ENCODE data around the gene RGS9BP. TPM values are rescaled to one million over a fixed set of nuclear protein-coding genes. Genes with fewer than 3 reads are reported as not detected.

RGS9BP gene
- total and polyA plus RNA-seq, 10 of the 15 experiments (the other 5 are each of a cell fraction or from before 2014, with no cell fraction given) = 0.01 to 0.10 (median 0.05) TPM; not detected in 6

DNA sequence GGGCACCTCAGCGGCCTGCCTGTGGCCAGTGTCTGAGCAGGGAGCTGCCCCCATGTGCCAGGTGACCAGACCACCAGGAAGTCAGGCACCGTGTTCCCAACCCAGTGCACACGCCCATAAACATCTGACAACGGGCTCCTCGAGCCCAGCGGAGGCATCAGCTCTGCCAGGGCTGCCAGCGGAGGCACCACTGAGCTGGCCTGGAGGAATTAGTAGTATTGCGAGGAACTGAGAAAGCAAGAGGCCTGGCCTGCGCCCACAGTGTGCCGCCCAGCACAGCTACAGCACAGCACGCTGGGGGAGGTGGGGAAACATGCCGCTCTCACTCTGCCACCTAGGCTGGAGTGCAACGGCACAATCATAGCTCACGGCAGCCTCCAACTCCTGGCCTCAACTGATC is 45.3 kb upstream of the RGS9BP start:
- CTCF ChIA-PET = interaction anchor here (0.6 kb wide), 1 partner anchor 334 kb away, joined by 5 read pairs; no protein-coding TSS in a partner anchor
- Histone ChIP-seq H3K27me3 (replicated peaks in 1 of 2; ENCODE audit: control insufficient read depth in 2 of 2, insufficient read depth in 2 of 2, low read length in 1 of 2) (no peaks in the 10 kb centered on the region), H4K20me1 (ENCODE audit: control insufficient read depth, insufficient read depth) (no peaks in the 10 kb centered on the region), H2AFZ (ENCODE audit: control insufficient read depth, low read depth, low read length) (no peak overlapping the region), H3K36me3 (ENCODE audit: control insufficient read depth in 2 of 2, insufficient read depth in 2 of 2, low read length in 1 of 2) (peaks cover 6 to 7% of the 10 kb centered on the region in 2 experiments), H3K79me2 (ENCODE audit: control insufficient read depth, insufficient read depth, low read length) (no peaks in the 10 kb centered on the region), H3K4me3 (no peak overlapping the region), H3K27ac (ENCODE audit: control insufficient read depth, insufficient read depth) (no peak overlapping the region), H3K4me2 (ENCODE audit: control insufficient read depth, insufficient read depth) (no peak overlapping the region), H3K9ac (ENCODE audit: control insufficient read depth, insufficient read depth, low read length) (no peak overlapping the region), H3K9me3 (replicated peaks; ENCODE audit: control insufficient read depth, insufficient read depth, low read length) (no peaks in the 10 kb centered on the region), H3K4me1 (ENCODE audit: control insufficient read depth, insufficient read depth, low read length) (no peaks in the 10 kb centered on the region)
- FAIRE-seq (no peak), DNase-seq (ENCODE audit: low read depth, low spot score) (no peak), ATAC-seq (no peak)
- RAD21 ChIA-PET (ENCODE audit: unreplicated experiment) = no interaction called here
- no TSS peak for BruUV-seq (replicated peaks)
- 85% methylated on average over 13 of the region's 14 CpGs for WGBS (ENCODE audit: insufficient coverage, insufficient replicate concordance, low lambda C conversion rate, missing lambda C conversion rate)
- intact Hi-C loops (cut with micrococcal nuclease; ENCODE audit: unreplicated experiment) = no loop called here
- POLR2A ChIA-PET = no interaction called here
- SMC1A ChIA-PET (ENCODE audit: uncharacterized antibody, unreplicated experiment) = no interaction called here
- TF ChIP-seq SMARCA5 (IDR thresholded peaks at IDR 0.05) (no peak), RUNX3 (IDR thresholded peaks at IDR 0.05; ENCODE audit: low read length) (no peak), TCF3 (IDR thresholded peaks at IDR 0.05; ENCODE audit: borderline replicate concordance, insufficient read depth, low read depth, low read length) (no peak), CHD1 (IDR thresholded peaks at IDR 0.05; ENCODE audit: low read depth, low read length) (no peak), SMC3 (IDR thresholded peaks at IDR 0.05; ENCODE audit: borderline replicate concordance, low read length) (no peak), CREM (IDR thresholded peaks at IDR 0.05; ENCODE audit: low read depth) (no peak), NRF1 (conservative IDR thresholded peaks at IDR 0.05; ENCODE audit: low read depth, low read length) (no peak), SREBF2 (IDR thresholded peaks at IDR 0.05; ENCODE audit: low read length) (no peak), NFYA (IDR thresholded peaks at IDR 0.05; ENCODE audit: borderline replicate concordance, low read depth, low read length) (no peak), HDGF (IDR thresholded peaks at IDR 0.05) (no peak), EP300 (IDR thresholded peaks at IDR 0.05; ENCODE audit: borderline replicate concordance in 1 of 2, control insufficient read depth in 1 of 2, low read depth in 2 of 2, low read length in 2 of 2) (no peak), MXI1 (IDR thresholded peaks at IDR 0.05; ENCODE audit: low read depth, low read length) (no peak), HDAC6 (IDR thresholded peaks at IDR 0.05; ENCODE audit: unreplicated experiment) (no peak), PML (IDR thresholded peaks at IDR 0.05; ENCODE audit: low read length) (no peak), MTA2 (IDR thresholded peaks at IDR 0.05; ENCODE audit: low read depth) (no peak), SUZ12 (IDR thresholded peaks at IDR 0.05; ENCODE audit: unreplicated experiment) (no peak), MYC (IDR thresholded peaks at IDR 0.05; ENCODE audit: insufficient read depth, insufficient read length, insufficient replicate concordance, low read length, severe bottlenecking) (no peak)
- TF ChIP-seq, protein P1, sequence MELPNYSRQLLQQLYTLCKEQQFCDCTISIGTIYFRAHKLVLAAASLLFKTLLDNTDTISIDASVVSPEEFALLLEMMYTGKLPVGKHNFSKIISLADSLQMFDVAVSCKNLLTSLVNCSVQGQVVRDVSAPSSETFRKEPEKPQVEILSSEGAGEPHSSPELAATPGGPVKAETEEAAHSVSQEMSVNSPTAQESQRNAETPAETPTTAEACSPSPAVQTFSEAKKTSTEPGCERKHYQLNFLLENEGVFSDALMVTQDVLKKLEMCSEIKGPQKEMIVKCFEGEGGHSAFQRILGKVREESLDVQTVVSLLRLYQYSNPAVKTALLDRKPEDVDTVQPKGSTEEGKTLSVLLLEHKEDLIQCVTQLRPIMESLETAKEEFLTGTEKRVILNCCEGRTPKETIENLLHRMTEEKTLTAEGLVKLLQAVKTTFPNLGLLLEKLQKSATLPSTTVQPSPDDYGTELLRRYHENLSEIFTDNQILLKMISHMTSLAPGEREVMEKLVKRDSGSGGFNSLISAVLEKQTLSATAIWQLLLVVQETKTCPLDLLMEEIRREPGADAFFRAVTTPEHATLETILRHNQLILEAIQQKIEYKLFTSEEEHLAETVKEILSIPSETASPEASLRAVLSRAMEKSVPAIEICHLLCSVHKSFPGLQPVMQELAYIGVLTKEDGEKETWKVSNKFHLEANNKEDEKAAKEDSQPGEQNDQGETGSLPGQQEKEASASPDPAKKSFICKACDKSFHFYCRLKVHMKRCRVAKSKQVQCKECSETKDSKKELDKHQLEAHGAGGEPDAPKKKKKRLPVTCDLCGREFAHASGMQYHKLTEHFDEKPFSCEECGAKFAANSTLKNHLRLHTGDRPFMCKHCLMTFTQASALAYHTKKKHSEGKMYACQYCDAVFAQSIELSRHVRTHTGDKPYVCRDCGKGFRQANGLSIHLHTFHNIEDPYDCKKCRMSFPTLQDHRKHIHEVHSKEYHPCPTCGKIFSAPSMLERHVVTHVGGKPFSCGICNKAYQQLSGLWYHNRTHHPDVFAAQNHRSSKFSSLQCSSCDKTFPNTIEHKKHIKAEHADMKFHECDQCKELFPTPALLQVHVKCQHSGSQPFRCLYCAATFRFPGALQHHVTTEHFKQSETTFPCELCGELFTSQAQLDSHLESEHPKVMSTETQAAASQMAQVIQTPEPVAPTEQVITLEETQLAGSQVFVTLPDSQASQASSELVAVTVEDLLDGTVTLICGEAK (IDR thresholded peaks at IDR 0.05; ENCODE audit: borderline replicate concordance) = no peak
- in situ Hi-C loops (cut with MboI) = no loop called here
